Measurements from ENCODE around the gene STIM1. TPM values are rescaled to one million over a fixed set of nuclear protein-coding genes. Genes with fewer than 3 reads are reported as not detected.
"Not testable (repeated sequence)": the region's sequence is repeated elsewhere in the genome, so short reads cannot be mapped to it uniquely, and the experiment has no call there.

The STIM1 gene
- total and polyA plus RNA-seq, 4 donors: 32.1 to 51.5 (median 41.6) TPM

- not testable (repeated sequence) for H3K4me3 ChIP-seq (ENCODE audit: low read depth, low read length); DNase-seq (ENCODE audit: low read depth in 4 of 6, low spot score in 6 of 6); H3K27me3 ChIP-seq (ENCODE audit: control insufficient read depth, insufficient read depth, low read length); H3K36me3 ChIP-seq (ENCODE audit: control insufficient read depth, insufficient read depth, low read length); H3K27ac ChIP-seq (ENCODE audit: low read depth, low read length); H3K9me3 ChIP-seq (ENCODE audit: control insufficient read depth, insufficient read depth, low read length)
- peaks cover 17% of the 10 kb centered on the region for H3K4me1 ChIP-seq (ENCODE audit: control insufficient read depth, insufficient read depth, low read length)
- WGBS (ENCODE audit: insufficient coverage): 95% methylated on average over 3 of the region's 4 CpGs
Measured at GRCh38 chr11:3860898-3861393, 5.5 kb downstream of the STIM1 start.

- Histone ChIP-seq H3K9me3 (ENCODE audit: control insufficient read depth, insufficient read depth, low read length) (no peaks in the 10 kb centered on the region), H3K27ac (ENCODE audit: low read depth, low read length) (no peak overlapping the region), H3K4me3 (ENCODE audit: low read depth, low read length) (no peak overlapping the region), H3K27me3 (ENCODE audit: control insufficient read depth, insufficient read depth, low read length) (no peaks in the 10 kb centered on the region), H3K36me3 (ENCODE audit: control insufficient read depth, insufficient read depth, low read length) (no peaks in the 10 kb centered on the region), H3K4me1 (ENCODE audit: control insufficient read depth, insufficient read depth, low read length) (peaks cover 10% of the 10 kb centered on the region)
- no peak for DNase-seq (ENCODE audit: low read depth in 4 of 6, low spot score in 6 of 6)
- no CpG with 5 or more reads among the region's 1 CpG for WGBS (ENCODE audit: insufficient coverage)
Measured at GRCh38 chr11:3861683-3862082, 6.2 kb downstream of the STIM1 start.

GRCh38 chr11:3865388-3866193 lies 10.1 kb downstream of the STIM1 start:
- DNase-seq (ENCODE audit: low read depth in 4 of 6, low spot score in 6 of 6): no peak
- Histone ChIP-seq H3K27ac (ENCODE audit: low read depth, low read length) (no peak overlapping the region), H3K9me3 (ENCODE audit: control insufficient read depth, insufficient read depth, low read length) (no peaks in the 10 kb centered on the region), H3K4me3 (ENCODE audit: low read depth, low read length) (no peak overlapping the region), H3K4me1 (ENCODE audit: control insufficient read depth, insufficient read depth, low read length) (peaks cover 4% of the 10 kb centered on the region), H3K27me3 (ENCODE audit: control insufficient read depth, insufficient read depth, low read length) (no peaks in the 10 kb centered on the region), H3K36me3 (ENCODE audit: control insufficient read depth, insufficient read depth, low read length) (no peaks in the 10 kb centered on the region)
- WGBS (ENCODE audit: insufficient coverage): 58% methylated on average over 1 of the region's 3 CpGs

- no peaks in the 10 kb centered on the region for H3K9me3 ChIP-seq (ENCODE audit: control insufficient read depth, insufficient read depth, low read length)
- no peaks in the 10 kb centered on the region for H3K27me3 ChIP-seq (ENCODE audit: control insufficient read depth, insufficient read depth, low read length)
- WGBS (ENCODE audit: insufficient coverage): 82% methylated on average over 5 of the region's 5 CpGs
- H3K4me3 ChIP-seq (ENCODE audit: low read depth, low read length): no peak overlapping the region
- no peak overlapping the region for H3K27ac ChIP-seq (ENCODE audit: low read depth, low read length)
- H3K4me1 ChIP-seq (ENCODE audit: control insufficient read depth, insufficient read depth, low read length): peaks cover 4% of the 10 kb centered on the region
- DNase-seq (ENCODE audit: low read depth in 4 of 6, low spot score in 6 of 6): no peak
- no peaks in the 10 kb centered on the region for H3K36me3 ChIP-seq (ENCODE audit: control insufficient read depth, insufficient read depth, low read length)
Measured at GRCh38 chr11:3866206-3866605, 10.7 kb downstream of the STIM1 start.

- H3K27ac ChIP-seq (ENCODE audit: low read depth, low read length): no peak overlapping the region
- peaks cover 4% of the 10 kb centered on the region for H3K4me1 ChIP-seq (ENCODE audit: control insufficient read depth, insufficient read depth, low read length)
- no peak for DNase-seq (ENCODE audit: low read depth in 4 of 6, low spot score in 6 of 6)
- no peak overlapping the region for H3K4me3 ChIP-seq (ENCODE audit: low read depth, low read length)
- no peaks in the 10 kb centered on the region for H3K36me3 ChIP-seq (ENCODE audit: control insufficient read depth, insufficient read depth, low read length)
- H3K9me3 ChIP-seq (ENCODE audit: control insufficient read depth, insufficient read depth, low read length): no peaks in the 10 kb centered on the region
- H3K27me3 ChIP-seq (ENCODE audit: control insufficient read depth, insufficient read depth, low read length): no peaks in the 10 kb centered on the region
Measured at GRCh38 chr11:3866836-3867208, 11.4 kb downstream of the STIM1 start.

GRCh38 chr11:3867209-3868091 lies 12.0 kb downstream of the STIM1 start:
- Histone ChIP-seq H3K27me3 (ENCODE audit: control insufficient read depth, insufficient read depth, low read length) (no peaks in the 10 kb centered on the region), H3K4me3 (ENCODE audit: low read depth, low read length) (no peak overlapping the region), H3K27ac (ENCODE audit: low read depth, low read length) (no peak overlapping the region), H3K36me3 (ENCODE audit: control insufficient read depth, insufficient read depth, low read length) (no peaks in the 10 kb centered on the region), H3K4me1 (ENCODE audit: control insufficient read depth, insufficient read depth, low read length) (peaks cover 4% of the 10 kb centered on the region), H3K9me3 (ENCODE audit: control insufficient read depth, insufficient read depth, low read length) (no peaks in the 10 kb centered on the region)
- no peak for DNase-seq (ENCODE audit: low read depth in 4 of 6, low spot score in 6 of 6)
- 61% methylated on average over 6 of the region's 6 CpGs for WGBS (ENCODE audit: insufficient coverage)

- no peaks in the 10 kb centered on the region for H3K27me3 ChIP-seq (ENCODE audit: control insufficient read depth, insufficient read depth, low read length)
- peaks cover 3% of the 10 kb centered on the region for H3K4me1 ChIP-seq (ENCODE audit: control insufficient read depth, insufficient read depth, low read length)
- H3K27ac ChIP-seq (ENCODE audit: low read depth, low read length): no peak overlapping the region
- WGBS (ENCODE audit: insufficient coverage): 80% methylated on average over 1 of the region's 2 CpGs
- H3K36me3 ChIP-seq (ENCODE audit: control insufficient read depth, insufficient read depth, low read length): no peaks in the 10 kb centered on the region
- H3K9me3 ChIP-seq (ENCODE audit: control insufficient read depth, insufficient read depth, low read length): no peaks in the 10 kb centered on the region
- peak in 1 of 6 donors; percentile 18 for DNase-seq (ENCODE audit: low read depth in 4 of 6, low spot score in 6 of 6)
- H3K4me3 ChIP-seq (ENCODE audit: low read depth, low read length): no peak overlapping the region
Measured at GRCh38 chr11:3873712-3874349, 18.4 kb downstream of the STIM1 start.

GRCh38 chr11:3876613-3877012 lies 21.1 kb downstream of the STIM1 start:
- DNase-seq (ENCODE audit: low read depth in 4 of 6, low spot score in 6 of 6): no peak
- Histone ChIP-seq H3K36me3 (ENCODE audit: control insufficient read depth, insufficient read depth, low read length) (no peaks in the 10 kb centered on the region), H3K4me3 (ENCODE audit: low read depth, low read length) (no peak overlapping the region), H3K4me1 (ENCODE audit: control insufficient read depth, insufficient read depth, low read length) (peaks cover 3% of the 10 kb centered on the region), H3K27me3 (ENCODE audit: control insufficient read depth, insufficient read depth, low read length) (no peaks in the 10 kb centered on the region), H3K27ac (ENCODE audit: low read depth, low read length) (no peak overlapping the region), H3K9me3 (ENCODE audit: control insufficient read depth, insufficient read depth, low read length) (no peaks in the 10 kb centered on the region)
- WGBS (ENCODE audit: insufficient coverage): no CpG with 5 or more reads among the region's 3 CpGs

- Histone ChIP-seq H3K9me3 (ENCODE audit: control insufficient read depth, insufficient read depth, low read length) (no peaks in the 10 kb centered on the region), H3K4me3 (ENCODE audit: low read depth, low read length) (no peak overlapping the region), H3K27ac (ENCODE audit: low read depth, low read length) (no peak overlapping the region), H3K36me3 (ENCODE audit: control insufficient read depth, insufficient read depth, low read length) (no peaks in the 10 kb centered on the region), H3K27me3 (ENCODE audit: control insufficient read depth, insufficient read depth, low read length) (no peaks in the 10 kb centered on the region), H3K4me1 (ENCODE audit: control insufficient read depth, insufficient read depth, low read length) (peaks cover 3% of the 10 kb centered on the region)
- DNase-seq (ENCODE audit: low read depth in 4 of 6, low spot score in 6 of 6): no peak
- 74% methylated on average over 4 of the region's 8 CpGs for WGBS (ENCODE audit: insufficient coverage)
Measured at GRCh38 chr11:3877364-3878257, 22.1 kb downstream of the STIM1 start.
